B cell (primary cell): ENCODE results near the gene UBE2D3. TPM values are rescaled to one million over a fixed set of nuclear protein-coding genes. Genes with fewer than 3 reads are reported as not detected.

Experiments used
- ATAC-seq: fragments of 200-7000 bp; cut with Tn5 transposase; one replicate; pipeline ENCODE4 v1.10.0; 2021; ENCODE audit warnings: low read depth, mild to moderate bottlenecking, moderate number of reproducible peaks, moderate library complexity
- CTCF ChIA-PET: fragments of 350-600 bp; sonication (Branson Sonifier 250); formaldehyde crosslinking; loops from one replicate; lab custom pipeline; 2021; ENCODE audit warnings: antibody characterized with exemption, inconsistent platforms; lab: Charles Lee
- POLR2A ChIA-PET: fragments of 350-600 bp; sonication (Branson Sonifier 250); formaldehyde crosslinking; loops from one replicate; lab custom pipeline; 2021; ENCODE audit warnings: antibody characterized with exemption; lab: Charles Lee
- DNase-seq: peaks from one replicate; pipeline ENCODE4 v3.0.0; 2013
- H2AFZ ChIP-seq: 2 replicates; pipeline ENCODE4 v1.6.1; 2012; ENCODE audit warnings: mild to moderate bottlenecking, low read depth, low read length; ENCODE audit not compliant: insufficient read depth, poor library complexity, severe bottlenecking
- H3K27ac ChIP-seq, 2 donors: 1 replicate in 1 of 2; 2 replicates in 1 of 2; pipeline ENCODE4 v1.5.1; 2012 to 2013; ENCODE audit warnings: low read length in 2 of 2, mild to moderate bottlenecking in 2 of 2, moderate library complexity in 1 of 2
- H3K27me3 ChIP-seq, 4 experiments: fragments of 200-600 bp in 1 of 4; sonication (generic) in 1 of 4; replicated peaks in 1 of 4; 1 replicate in 2 of 4; 2 replicates in 2 of 4; pipeline versions ENCODE4 v1.6.1 to v1.7.0; 2013 to 2016; ENCODE audit warnings: low read length in 3 of 4, mild to moderate bottlenecking in 2 of 4, mixed read lengths in 1 of 4, moderate library complexity in 1 of 4; ENCODE audit not compliant: insufficient read depth in 4 of 4, control insufficient read depth in 3 of 4; ENCODE audit errors: control extremely low read depth in 1 of 4
- H3K36me3 ChIP-seq, 2 experiments: replicated peaks in 1 of 2; 1 replicate in 1 of 2; 2 replicates in 1 of 2; pipeline versions ENCODE4 v1.6.1 to v1.7.1; 2013; ENCODE audit warnings: low read length in 1 of 2; ENCODE audit not compliant: insufficient read depth in 2 of 2, control insufficient read depth in 1 of 2; ENCODE audit errors: control extremely low read depth in 1 of 2, extremely low read depth in 1 of 2
- H3K4me1 ChIP-seq, 2 donors: fragments of 200-600 bp in 1 of 2; sonication (generic) in 1 of 2; 1 replicate in 1 of 2; 2 replicates in 1 of 2; pipeline versions ENCODE4 v1.5.1 to v1.6.1; 2013 to 2017; ENCODE audit warnings: low read length in 2 of 2; ENCODE audit not compliant: control insufficient read depth in 2 of 2, insufficient read depth in 2 of 2
- H3K4me2 ChIP-seq: replicated peaks from 2 replicates; pipeline ENCODE3; 2012; ENCODE audit warnings: mild to moderate bottlenecking, low read depth, low read length; ENCODE audit not compliant: poor library complexity, severe bottlenecking
- H3K4me3 ChIP-seq, 5 experiments: fragments of 200-600 bp in 1 of 5; sonication (generic) in 1 of 5; 1 replicate in 3 of 5; 2 replicates in 2 of 5; pipeline versions ENCODE4 v1.5.1 to v1.7.0; 2011 to 2016; ENCODE audit warnings: low read length in 4 of 5, mild to moderate bottlenecking in 4 of 5, low read depth in 2 of 5, control low read depth in 1 of 5, moderate library complexity in 1 of 5; ENCODE audit not compliant: insufficient read depth in 1 of 5; ENCODE audit errors: control extremely low read depth in 1 of 5, extremely low read depth in 1 of 5
- H3K79me2 ChIP-seq: fragments of 200-600 bp; sonication (generic); one replicate; pipeline ENCODE4 v1.6.0; 2016; ENCODE audit warnings: low read length; ENCODE audit not compliant: control insufficient read depth, insufficient read depth
- H3K9ac ChIP-seq: fragments of 200-600 bp; sonication (generic); 2 replicates; pipeline ENCODE4 v1.6.1; 2017; ENCODE audit warnings: mild to moderate bottlenecking, low read length, moderate library complexity
- H3K9me3 ChIP-seq, 3 donors: one replicate each; pipeline versions ENCODE4 v1.6.1 to v1.7.1; 2013; ENCODE audit warnings: low read length in 2 of 3; ENCODE audit not compliant: control insufficient read depth in 2 of 3, insufficient read depth in 1 of 3; ENCODE audit errors: control extremely low read depth in 1 of 3
- H4K20me1 ChIP-seq: 2 replicates; pipeline ENCODE4 v1.6.0; 2012; ENCODE audit warnings: mild to moderate bottlenecking, low read length; ENCODE audit not compliant: insufficient read depth, control insufficient read depth, poor library complexity, severe bottlenecking
- H3K27ac Mint-ChIP-seq: one replicate; pipeline ENCODE4 v1.8.0; 2021; ENCODE audit warnings: mixed read lengths
- H3K27me3 Mint-ChIP-seq: one replicate; pipeline ENCODE4 v1.8.0; 2021; ENCODE audit warnings: mixed read lengths
- H3K4me1 Mint-ChIP-seq: one replicate; pipeline ENCODE4 v1.8.0; 2021; ENCODE audit warnings: mixed read lengths
- H3K4me3 Mint-ChIP-seq: one replicate; pipeline ENCODE4 v1.8.0; 2021; ENCODE audit warnings: mixed read lengths
- H3K9me3 Mint-ChIP-seq: one replicate; pipeline ENCODE4 v1.8.0; 2022; ENCODE audit warnings: mixed read lengths; ENCODE audit not compliant: insufficient read depth
- CTCF ChIP-seq: fragments of 200-600 bp; IDR thresholded peaks from one replicate; pipeline ENCODE4 v1.8.0; 2022; ENCODE audit warnings: antibody characterized with exemption, mild to moderate bottlenecking
- EZH2 ChIP-seq: IDR thresholded peaks from 2 replicates; pipeline ENCODE4 v1.6.1; 2012; ENCODE audit warnings: borderline replicate concordance, low read depth, mild to moderate bottlenecking, moderate library complexity, low read length; ENCODE audit not compliant: insufficient read depth, poor library complexity, severe bottlenecking
- WGBS: methylation state at CpG from one replicate; pipeline ENCODE4 v1.1.5; 2013; ENCODE audit warnings: missing lambda C conversion rate; ENCODE audit not compliant: insufficient coverage; 5-methylcytosine and 5-hydroxymethylcytosine counted together
- intact Hi-C: fragments of 100-400 bp; cut with micrococcal nuclease; formaldehyde crosslinking; loops from one replicate; pipeline ENCODE4 v1.10.0; 2022
- polyA plus RNA-seq: library from polyadenylated mRNA; depleted of rRNA; stranded (reverse); fragments of >200 nt; gene quantifications from 2 replicates; pipeline ENCODE4 v1.2.3, GENCODE V29; 2012
- total RNA-seq, 2 donors: library from RNA; stranded (reverse); fragments of 120-200 nt in 1 of 2; gene quantifications; 1 replicate in 1 of 2; 2 replicates in 1 of 2; pipeline versions ENCODE4 v1.2.3 to v1.2.4, GENCODE V29; 2013 to 2022

Gene UBE2D3
- total and polyA plus RNA-seq, 2 donors (not counting 1 experiment from before 2014, with no cell fraction given): 223 to 264 TPM

DNA sequence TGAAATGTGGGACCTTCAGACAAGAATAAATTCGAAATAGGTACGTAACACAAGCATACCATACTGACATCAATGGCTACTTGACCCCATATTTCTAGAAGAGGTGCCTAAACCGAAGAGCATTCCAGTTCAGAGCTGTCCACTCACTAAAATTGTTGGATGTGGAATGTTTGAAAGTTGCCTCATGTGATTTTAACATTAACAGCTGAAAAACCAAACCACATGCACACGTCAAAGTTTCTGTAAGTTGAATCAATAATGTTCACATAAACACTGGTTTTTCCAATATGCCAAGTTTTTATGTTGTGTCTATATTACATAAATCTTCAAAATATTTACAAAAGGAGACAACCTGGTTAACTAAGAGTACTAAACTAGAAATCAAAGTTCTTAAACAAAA is 3.5 kb downstream of the UBE2D3 start:
- H3K27me3 ChIP-seq: no peaks in the 10 kb centered on the region
- no CpG with 5 or more reads among the region's 4 CpGs for WGBS
- no peak overlapping the region for H3K27ac Mint-ChIP-seq
- ChIA-PET CTCF (interaction anchor here (0.6 to 1.9 kb wide), 4 partner anchors 8 to 393 kb away, joined by 3 to 5 read pairs (median 4); no protein-coding TSS in a partner anchor), POLR2A (no interaction called here)
- no peak overlapping the region for H2AFZ ChIP-seq
- H4K20me1 ChIP-seq: peaks cover 75% of the 10 kb centered on the region
- TF ChIP-seq CTCF (no peak), EZH2 (no peak)
- peak overlapping the region in 3 of 5 experiments; percentile 15 to 99 (median 96) for H3K4me3 ChIP-seq
- H3K27me3 Mint-ChIP-seq: no peaks in the 10 kb centered on the region
- ATAC-seq (no peak), DNase-seq (no peak)
- peaks cover 59% of the 10 kb centered on the region for H3K4me1 Mint-ChIP-seq
- peaks cover 81% of the 10 kb centered on the region for H3K79me2 ChIP-seq
- peak overlapping the region in 1 of 2 donors; percentile 52 for H3K27ac ChIP-seq
- peaks cover 45 to 60% of the 10 kb centered on the region in 2 donors for H3K4me1 ChIP-seq
- H3K9me3 Mint-ChIP-seq: no peaks in the 10 kb centered on the region
- peak overlapping the region; percentile 20 for H3K9ac ChIP-seq
- H3K36me3 ChIP-seq: peaks cover 4 to 36% of the 10 kb centered on the region in 2 experiments
- no peaks in the 10 kb centered on the region for H3K9me3 ChIP-seq
- H3K4me2 ChIP-seq: peak overlapping the region; percentile 87
- peak overlapping the region; percentile 76 for H3K4me3 Mint-ChIP-seq
- intact Hi-C loops: loop anchor here (2.0 kb wide), 1 partner anchor 15 kb away; no protein-coding TSS in a partner anchor

DNA sequence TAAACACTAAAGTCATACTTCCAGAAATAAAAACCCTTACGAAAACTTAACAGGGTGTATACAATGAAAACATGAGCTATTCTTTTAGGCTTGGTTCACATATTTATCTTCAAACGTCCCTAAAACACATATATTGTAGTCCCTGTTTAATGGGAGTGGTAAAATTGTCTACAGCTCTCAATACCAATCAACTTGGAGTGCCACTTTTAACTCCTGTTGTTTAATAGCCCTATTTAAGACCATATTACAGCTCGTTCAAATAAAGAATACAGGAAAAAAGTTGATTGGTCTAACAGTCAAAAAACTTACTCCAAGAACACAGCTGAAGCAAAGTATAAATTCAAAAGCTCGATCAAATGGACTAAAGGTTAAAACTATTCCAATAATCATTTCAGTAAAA is 3.9 kb downstream of the UBE2D3 start:
- Histone ChIP-seq H3K9me3 (no peaks in the 10 kb centered on the region), H3K4me2 (peak overlapping the region; percentile 87), H3K9ac (peak overlapping the region; percentile 20), H3K4me1 (peaks cover 45 to 61% of the 10 kb centered on the region in 2 donors), H3K27ac (peak overlapping the region in 1 of 2 donors; percentile 52), H4K20me1 (peaks cover 79% of the 10 kb centered on the region), H3K36me3 (peaks cover 4 to 40% of the 10 kb centered on the region in 2 experiments), H3K79me2 (peaks cover 86% of the 10 kb centered on the region), H3K27me3 (no peaks in the 10 kb centered on the region), H2AFZ (no peak overlapping the region), H3K4me3 (peak overlapping the region in 3 of 5 experiments; percentile 5 to 96 (median 23))
- no CpG with 5 or more reads among the region's 4 CpGs for WGBS
- Mint-ChIP-seq H3K4me3 (peak overlapping the region; percentile 76), H3K9me3 (no peaks in the 10 kb centered on the region), H3K27me3 (no peaks in the 10 kb centered on the region), H3K4me1 (peaks cover 61% of the 10 kb centered on the region), H3K27ac (no peak overlapping the region)
- no peak for TF ChIP-seq EZH2
- TF ChIP-seq CTCF: no peak
- DNase-seq (no peak), ATAC-seq (no peak)
- POLR2A ChIA-PET: no interaction called here
- intact Hi-C loops: no loop called here
- CTCF ChIA-PET: interaction anchor here (0.6 to 2.1 kb wide), 3 partner anchors 11 to 392 kb away, joined by 4 to 5 read pairs (median 5); partner anchors contain the start of gene CISD2
